ENCODE data around the gene CXCL1. TPM values are rescaled to one million over a fixed set of nuclear protein-coding genes. Genes with fewer than 3 reads are reported as not detected.

The CXCL1 gene
- total RNA-seq (2014; rRNA removed) (239 and 267 TPM in 2 replicates), Bru-seq, nascent RNA (percentile 100 among the genes with signal in this experiment), BruChase-seq, experiment 1, labeled RNA remaining after a 6-hour chase (percentile 100 among the genes with signal in this experiment), BruChase-seq, experiment 2, labeled RNA remaining after a 2-hour chase (percentile 99 among the genes with signal in this experiment)
- long read RNA-seq, transcript CXCL1-201 (4 exons, 1,097 nt): major isoform, 25 of 36 reads
- long read RNA-seq, partial matches to known transcripts: 5 of 36 reads
- long read RNA-seq, other reads (novel, unspliced or antisense): 6 of 36 reads

DNA sequence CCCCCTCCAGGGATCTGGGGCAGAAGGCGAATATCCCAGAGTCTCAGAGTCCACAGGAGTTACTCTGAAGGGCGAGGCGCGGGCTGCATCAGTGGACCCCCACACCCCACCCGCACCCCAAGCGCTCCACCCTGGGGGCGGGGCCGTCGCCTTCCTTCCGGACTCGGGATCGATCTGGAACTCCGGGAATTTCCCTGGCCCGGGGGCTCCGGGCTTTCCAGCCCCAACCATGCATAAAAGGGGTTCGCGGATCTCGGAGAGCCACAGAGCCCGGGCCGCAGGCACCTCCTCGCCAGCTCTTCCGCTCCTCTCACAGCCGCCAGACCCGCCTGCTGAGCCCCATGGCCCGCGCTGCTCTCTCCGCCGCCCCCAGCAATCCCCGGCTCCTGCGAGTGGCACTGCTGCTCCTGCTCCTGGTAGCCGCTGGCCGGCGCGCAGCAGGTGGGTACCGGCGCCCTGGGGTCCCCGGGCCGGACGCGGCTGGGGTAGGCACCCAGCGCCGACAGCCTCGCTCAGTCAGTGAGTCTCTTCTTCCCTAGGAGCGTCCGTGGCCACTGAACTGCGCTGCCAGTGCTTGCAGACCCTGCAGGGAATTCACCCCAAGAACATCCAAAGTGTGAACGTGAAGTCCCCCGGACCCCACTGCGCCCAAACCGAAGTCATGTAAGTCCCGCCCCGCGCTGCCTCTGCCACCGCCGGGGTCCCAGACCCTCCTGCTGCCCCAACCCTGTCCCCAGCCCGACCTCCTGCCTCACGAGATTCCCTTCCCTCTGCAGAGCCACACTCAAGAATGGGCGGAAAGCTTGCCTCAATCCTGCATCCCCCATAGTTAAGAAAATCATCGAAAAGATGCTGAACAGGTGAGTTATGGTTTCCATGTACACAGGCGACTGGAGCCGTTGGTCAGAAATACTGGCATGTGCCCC lies at the start of gene CXCL1:
Gene CXCL1 (plus strand): TSS at position 264 of the 926 bp plus-strand sequence. CDS start 78 bp downstream, at position 342.
- intact Hi-C loops (cut with micrococcal nuclease): loop anchor here (5.0 to 10.0 kb wide), 2 partner anchors 148 to 275 kb away; no protein-coding TSS in a partner anchor
- H4K20me1 ChIP-seq (ENCODE audit: low read length): no peaks in the 10 kb centered on the region
- POLR2A ChIA-PET (ENCODE audit: unreplicated experiment): interaction anchor here (0.6 to 1.8 kb wide), 5 partner anchors 32 to 789 kb away, joined by 3 to 4 read pairs (median 3); no protein-coding TSS in a partner anchor
- ATAC-seq (peak; percentile 29), DNase-seq (peak; percentile 56)
- no peaks in the 10 kb centered on the region for H3K36me3 ChIP-seq (ENCODE audit: low read depth, low read length)
- no peaks in the 10 kb centered on the region for H3K9me2 ChIP-seq (replicated peaks; ENCODE audit: low read length)
- BruUV-seq (replicated peaks): no TSS peak
- no peaks in the 10 kb centered on the region for H3F3A ChIP-seq (ENCODE audit: low read length, unreplicated experiment)
- H3K9me3 ChIP-seq (ENCODE audit: low read length): no peaks in the 10 kb centered on the region
- TF ChIP-seq, protein P1, sequence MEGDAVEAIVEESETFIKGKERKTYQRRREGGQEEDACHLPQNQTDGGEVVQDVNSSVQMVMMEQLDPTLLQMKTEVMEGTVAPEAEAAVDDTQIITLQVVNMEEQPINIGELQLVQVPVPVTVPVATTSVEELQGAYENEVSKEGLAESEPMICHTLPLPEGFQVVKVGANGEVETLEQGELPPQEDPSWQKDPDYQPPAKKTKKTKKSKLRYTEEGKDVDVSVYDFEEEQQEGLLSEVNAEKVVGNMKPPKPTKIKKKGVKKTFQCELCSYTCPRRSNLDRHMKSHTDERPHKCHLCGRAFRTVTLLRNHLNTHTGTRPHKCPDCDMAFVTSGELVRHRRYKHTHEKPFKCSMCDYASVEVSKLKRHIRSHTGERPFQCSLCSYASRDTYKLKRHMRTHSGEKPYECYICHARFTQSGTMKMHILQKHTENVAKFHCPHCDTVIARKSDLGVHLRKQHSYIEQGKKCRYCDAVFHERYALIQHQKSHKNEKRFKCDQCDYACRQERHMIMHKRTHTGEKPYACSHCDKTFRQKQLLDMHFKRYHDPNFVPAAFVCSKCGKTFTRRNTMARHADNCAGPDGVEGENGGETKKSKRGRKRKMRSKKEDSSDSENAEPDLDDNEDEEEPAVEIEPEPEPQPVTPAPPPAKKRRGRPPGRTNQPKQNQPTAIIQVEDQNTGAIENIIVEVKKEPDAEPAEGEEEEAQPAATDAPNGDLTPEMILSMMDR (conservative IDR thresholded peaks at IDR 0.05; ENCODE audit: low read depth, low read length): no peak
- TF ChIP-seq EZH2 (IDR thresholded peaks at IDR 0.05; ENCODE audit: low read length, unreplicated experiment): no peak
- TF ChIP-seq EZH2phosphoT487 (IDR thresholded peaks at IDR 0.05; ENCODE audit: borderline replicate concordance, low read length): no peak
- no peaks in the 10 kb centered on the region for H3K79me2 ChIP-seq (ENCODE audit: low read length)
- peak within 1 kb of the TSS; percentile 70 for H2AFZ ChIP-seq (ENCODE audit: low read length)
- no peaks in the 10 kb centered on the region for H3K27me3 ChIP-seq (ENCODE audit: low read length)
- peaks cover 74% of the 10 kb centered on the region for H3K4me1 ChIP-seq (ENCODE audit: insufficient read depth, low read length)
- H3K9ac ChIP-seq (ENCODE audit: low read length): peak within 1 kb of the TSS; percentile 82
- H3K4me2 ChIP-seq (ENCODE audit: low read length): peak within 1 kb of the TSS; percentile 81
- peak within 1 kb of the TSS; percentile 65 for H3K4me3 ChIP-seq (ENCODE audit: low read length)
- peak within 1 kb of the TSS; percentile 80 for H3K27ac ChIP-seq (ENCODE audit: low read length)
- CTCF ChIA-PET: interaction anchor here (1.5 to 1.6 kb wide), 2 partner anchors 16 to 169 kb away, joined by 3 to 9 read pairs; partner anchors contain the start of genes CXCL3 and PF4V1

DNA sequence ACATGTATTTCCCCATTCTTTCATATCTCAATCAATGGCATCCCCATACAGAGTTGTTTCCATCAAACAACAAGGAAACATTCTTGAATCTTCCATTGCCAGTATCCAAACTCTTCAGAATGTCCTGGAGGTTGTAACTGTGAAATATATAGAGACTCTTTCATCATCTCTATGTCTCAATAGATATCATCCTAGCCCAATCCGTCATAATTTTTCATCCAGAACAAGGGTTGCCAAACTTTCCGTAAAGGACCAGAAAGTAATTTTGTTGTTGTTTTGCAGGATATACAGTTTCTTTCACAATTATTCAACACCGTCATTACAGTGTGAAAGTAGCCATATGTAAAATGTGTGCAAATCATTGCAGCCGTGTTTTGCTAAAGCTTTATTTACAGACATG lies 47.9 kb upstream of the CXCL1 start:
- Histone ChIP-seq H3K4me1 (ENCODE audit: insufficient read depth, low read length) (peaks cover 22% of the 10 kb centered on the region), H3K27me3 (ENCODE audit: low read length) (no peaks in the 10 kb centered on the region), H3K79me2 (ENCODE audit: low read length) (no peaks in the 10 kb centered on the region), H2AFZ (ENCODE audit: low read length) (no peak overlapping the region), H3K9me2 (replicated peaks; ENCODE audit: low read length) (no peaks in the 10 kb centered on the region), H4K20me1 (ENCODE audit: low read length) (no peaks in the 10 kb centered on the region), H3F3A (ENCODE audit: low read length, unreplicated experiment) (no peaks in the 10 kb centered on the region), H3K27ac (ENCODE audit: low read length) (no peak overlapping the region), H3K36me3 (ENCODE audit: low read depth, low read length) (no peaks in the 10 kb centered on the region), H3K4me3 (ENCODE audit: low read length) (no peak overlapping the region), H3K9ac (ENCODE audit: low read length) (no peak overlapping the region), H3K9me3 (ENCODE audit: low read length) (no peaks in the 10 kb centered on the region), H3K4me2 (ENCODE audit: low read length) (no peak overlapping the region)
- TF ChIP-seq EZH2phosphoT487 (IDR thresholded peaks at IDR 0.05; ENCODE audit: borderline replicate concordance, low read length): no peak
- DNase-seq (no peak), ATAC-seq (no peak)
- CTCF ChIA-PET: no interaction called here
- POLR2A ChIA-PET (ENCODE audit: unreplicated experiment): no interaction called here
- intact Hi-C loops (cut with micrococcal nuclease): no loop called here
- no TSS peak for BruUV-seq (replicated peaks)

DNA sequence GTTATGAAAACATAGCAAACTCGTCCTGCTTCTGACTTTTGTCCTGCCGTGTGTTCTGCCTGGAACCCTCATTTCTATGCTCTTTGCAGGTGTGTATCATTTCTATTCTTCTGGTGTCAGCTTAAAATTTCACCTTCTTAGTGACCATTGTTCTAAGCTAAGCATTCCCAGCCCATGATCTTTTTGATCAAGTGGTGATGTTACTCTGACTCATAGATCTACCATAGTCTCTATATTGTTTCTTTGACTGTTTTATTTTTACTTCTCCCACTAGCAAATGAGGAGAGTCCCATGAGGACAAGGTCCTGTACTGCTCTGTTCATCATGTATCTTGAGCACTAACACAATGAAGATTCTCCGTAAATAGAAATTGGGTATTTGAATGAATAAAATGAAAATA lies 46.8 kb upstream of the CXCL1 start:
- intact Hi-C loops (cut with micrococcal nuclease): no loop called here
- no peaks in the 10 kb centered on the region for H4K20me1 ChIP-seq (ENCODE audit: low read length)
- ATAC-seq (peak; percentile 72), DNase-seq (peak; percentile 60)
- H3K9ac ChIP-seq (ENCODE audit: low read length): no peak overlapping the region
- H3K9me2 ChIP-seq (replicated peaks; ENCODE audit: low read length): no peaks in the 10 kb centered on the region
- no peak overlapping the region for H3K27ac ChIP-seq (ENCODE audit: low read length)
- H3F3A ChIP-seq (ENCODE audit: low read length, unreplicated experiment): no peaks in the 10 kb centered on the region
- no peaks in the 10 kb centered on the region for H3K79me2 ChIP-seq (ENCODE audit: low read length)
- TF ChIP-seq, protein P1 (conservative IDR thresholded peaks at IDR 0.05; ENCODE audit: low read depth, low read length): no peak
- TF ChIP-seq EZH2phosphoT487 (IDR thresholded peaks at IDR 0.05; ENCODE audit: borderline replicate concordance, low read length) (no peak), EZH2 (IDR thresholded peaks at IDR 0.05; ENCODE audit: low read length, unreplicated experiment) (no peak)
- ChIA-PET CTCF (interaction anchor here (0.6 to 0.7 kb wide), 2 partner anchors 42 to 148 kb away, joined by 4 to 8 read pairs; no protein-coding TSS in a partner anchor), POLR2A (ENCODE audit: unreplicated experiment) (no interaction called here)
- no peak overlapping the region; the same call in 1 of the 2 replicates for H3K4me2 ChIP-seq (ENCODE audit: low read length)
- H3K36me3 ChIP-seq (ENCODE audit: low read depth, low read length): peaks cover 1% of the 10 kb centered on the region; the same call in 1 of the 2 replicates
- no peak overlapping the region for H2AFZ ChIP-seq (ENCODE audit: low read length)
- H3K9me3 ChIP-seq (ENCODE audit: low read length): peaks cover 4% of the 10 kb centered on the region
- H3K4me3 ChIP-seq (ENCODE audit: low read length): no peak overlapping the region
- no TSS peak for BruUV-seq (replicated peaks)
- H3K27me3 ChIP-seq (ENCODE audit: low read length): no peaks in the 10 kb centered on the region
- H3K4me1 ChIP-seq (ENCODE audit: insufficient read depth, low read length): peaks cover 12% of the 10 kb centered on the region
